Activated T-cell treated with anti-CD3 and anti-CD28 coated beads, Interleukin-2, amount 50 U/mL, for 72 hours (primary cell): Measurements from ENCODE around the gene QPRT. TPM values are rescaled to one million over a fixed set of nuclear protein-coding genes. Genes with fewer than 3 reads are reported as not detected.
"Not testable (repeated sequence)": the region's sequence is repeated elsewhere in the genome, so short reads cannot be mapped to it uniquely, and the experiment has no call there.

Experiments
- ATAC-seq, 2 donors: fragments of 150-1000 bp; cut with Tn5 transposase; replicated peaks in 1 of 2; 2 replicates each; pipeline ENCODE4 v1.10.0; 2021; ENCODE audit warnings: moderate library complexity in 2 of 2, mild to moderate bottlenecking in 1 of 2
- DNase-seq, 2 donors: peaks; one replicate each; pipeline ENCODE4 v3.0.0; 2021 to 2022; ENCODE audit warnings: mixed read lengths in 1 of 2
- H3K27ac Mint-ChIP-seq: one replicate; pipeline ENCODE4 v1.8.0; 2022; ENCODE audit warnings: mild to moderate bottlenecking, moderate library complexity, mixed read lengths
- H3K27me3 Mint-ChIP-seq: one replicate; pipeline ENCODE4 v1.8.0; 2022; ENCODE audit warnings: low read depth, mixed read lengths
- H3K36me3 Mint-ChIP-seq, 2 donors: one replicate each; pipeline ENCODE4 v1.8.0; 2022; ENCODE audit warnings: mixed read lengths in 2 of 2, mild to moderate bottlenecking in 1 of 2; ENCODE audit not compliant: insufficient read depth in 2 of 2
- H3K4me1 Mint-ChIP-seq: one replicate; pipeline ENCODE4 v1.8.0; 2022; ENCODE audit warnings: low read depth, mixed read lengths
- H3K4me3 Mint-ChIP-seq, 2 donors: one replicate each; pipeline ENCODE4 v1.8.0; 2022; ENCODE audit warnings: mild to moderate bottlenecking in 2 of 2, mixed read lengths in 2 of 2, moderate library complexity in 2 of 2
- H3K9me3 Mint-ChIP-seq, 2 donors: one replicate each; pipeline ENCODE4 v1.8.0; 2022; ENCODE audit warnings: mixed read lengths in 2 of 2
- total RNA-seq, 2 donors: library from RNA; stranded (reverse); gene quantifications; one replicate each; pipeline ENCODE4 v1.2.3, GENCODE V29; 2022

QPRT gene
- total RNA-seq, 2 donors from 2014 or later = 4.5 to 5.6 TPM

GRCh38 chr16:29700253-29700987, 21.4 kb downstream of the QPRT start:
- peak; percentile 68 to 78 for DNase-seq
- no peaks in the 10 kb centered on the region for H3K36me3 Mint-ChIP-seq

GRCh38 chr16:29701214-29701555, 22.2 kb downstream of the QPRT start:
- Mint-ChIP-seq H3K36me3 (no peaks in the 10 kb centered on the region), H3K9me3 (no peaks in the 10 kb centered on the region), H3K27ac (no peak overlapping the region), H3K4me1 (peaks cover 32% of the 10 kb centered on the region), H3K4me3 (peak overlapping the region in 1 of 2 donors; percentile 49), H3K27me3 (no peaks in the 10 kb centered on the region)
- ATAC-seq = no peak
- DNase-seq = no peak

More at GRCh38 chr16:29700253-29700987, 21.4 kb downstream of the QPRT start:
- Mint-ChIP-seq H3K4me1 (peaks cover 32% of the 10 kb centered on the region), H3K9me3 (no peaks in the 10 kb centered on the region), H3K27me3 (no peaks in the 10 kb centered on the region), H3K4me3 (peak overlapping the region; percentile 64 to 66), H3K27ac (peak overlapping the region; percentile 49)
- peak; percentile 49 to 59 for ATAC-seq

- Mint-ChIP-seq H3K27ac (peak overlapping the region; percentile 82), H3K4me3 (peak overlapping the region; percentile 72 to 78), H3K9me3 (no peaks in the 10 kb centered on the region), H3K27me3 (no peaks in the 10 kb centered on the region), H3K36me3 (no peaks in the 10 kb centered on the region), H3K4me1 (peaks cover 32% of the 10 kb centered on the region)
- ATAC-seq (peak; percentile 33 to 61), DNase-seq (peak in 1 of 2 donors; percentile 15)
These were observed 23.3 kb downstream of the QPRT start for GRCh38 chr16:29702269-29702668.

- ATAC-seq (no peak), DNase-seq (no peak)
- no peak overlapping the region for H3K27ac Mint-ChIP-seq
- H3K9me3 Mint-ChIP-seq = no peaks in the 10 kb centered on the region
- no peaks in the 10 kb centered on the region for H3K27me3 Mint-ChIP-seq
- peaks cover 38% of the 10 kb centered on the region for H3K4me1 Mint-ChIP-seq
- no peak overlapping the region for H3K4me3 Mint-ChIP-seq
- H3K36me3 Mint-ChIP-seq = no peaks in the 10 kb centered on the region
These were observed 26.1 kb downstream of the QPRT start for GRCh38 chr16:29705030-29705429.

- not testable (repeated sequence) for ATAC-seq, H3K27ac Mint-ChIP-seq, H3K9me3 Mint-ChIP-seq, H3K27me3 Mint-ChIP-seq, DNase-seq, H3K4me3 Mint-ChIP-seq, H3K36me3 Mint-ChIP-seq
- peaks cover 30% of the 10 kb centered on the region for H3K4me1 Mint-ChIP-seq
These were observed 28.2 kb downstream of the QPRT start for GRCh38 chr16:29707160-29707559.

GRCh38 chr16:29708917-29709600, 30.1 kb downstream of the QPRT start:
- DNase-seq = no peak

GRCh38 chr16:29709657-29710056, 30.7 kb downstream of the QPRT start:
- H3K27ac Mint-ChIP-seq, H3K4me3 Mint-ChIP-seq, ATAC-seq: not testable (repeated sequence)

More at GRCh38 chr16:29708917-29709600, 30.1 kb downstream of the QPRT start:
- Mint-ChIP-seq H3K36me3 (no peaks in the 10 kb centered on the region), H3K9me3 (no peaks in the 10 kb centered on the region), H3K4me1 (peaks cover 16% of the 10 kb centered on the region), H3K27ac (no peak overlapping the region), H3K27me3 (no peaks in the 10 kb centered on the region), H3K4me3 (no peak overlapping the region)
- ATAC-seq = no peak

GRCh38 chr16:29710227-29711219, 31.5 kb downstream of the QPRT start:
- peak overlapping the region in 1 of 2 donors; percentile 3 for H3K4me3 Mint-ChIP-seq
- no peak overlapping the region for H3K27ac Mint-ChIP-seq
- peak; percentile 90 to 95 for ATAC-seq

More at GRCh38 chr16:29709657-29710056, 30.7 kb downstream of the QPRT start:
- H3K9me3 Mint-ChIP-seq, H3K27me3 Mint-ChIP-seq, H3K36me3 Mint-ChIP-seq, DNase-seq: not testable (repeated sequence)
- H3K4me1 Mint-ChIP-seq = peaks cover 16% of the 10 kb centered on the region

GRCh38 chr16:29712809-29713208, 33.8 kb downstream of the QPRT start:
- Mint-ChIP-seq H3K9me3 (no peaks in the 10 kb centered on the region), H3K27ac (no peak overlapping the region), H3K36me3 (no peaks in the 10 kb centered on the region), H3K4me3 (no peak overlapping the region), H3K27me3 (no peaks in the 10 kb centered on the region), H3K4me1 (peaks cover 16% of the 10 kb centered on the region)
- ATAC-seq = no peak
- no peak for DNase-seq

More at GRCh38 chr16:29710227-29711219, 31.5 kb downstream of the QPRT start:
- Mint-ChIP-seq H3K27me3 (no peaks in the 10 kb centered on the region), H3K36me3 (no peaks in the 10 kb centered on the region), H3K9me3 (no peaks in the 10 kb centered on the region), H3K4me1 (peaks cover 16% of the 10 kb centered on the region)
- DNase-seq = peak; percentile 43 to 58

- ATAC-seq (no peak), DNase-seq (no peak)
- H3K27me3 Mint-ChIP-seq = no peaks in the 10 kb centered on the region
- no peak overlapping the region for H3K4me3 Mint-ChIP-seq
- no peaks in the 10 kb centered on the region for H3K36me3 Mint-ChIP-seq
- peaks cover 16% of the 10 kb centered on the region for H3K4me1 Mint-ChIP-seq
- H3K9me3 Mint-ChIP-seq = no peaks in the 10 kb centered on the region
- no peak overlapping the region for H3K27ac Mint-ChIP-seq
These were observed 35.4 kb downstream of the QPRT start for GRCh38 chr16:29714396-29714795.

- no peak overlapping the region for H3K27ac Mint-ChIP-seq
- H3K4me1 Mint-ChIP-seq = peaks cover 11% of the 10 kb centered on the region
- H3K4me3 Mint-ChIP-seq = no peak overlapping the region
- no peaks in the 10 kb centered on the region for H3K27me3 Mint-ChIP-seq
- no peak for ATAC-seq
- no peaks in the 10 kb centered on the region for H3K36me3 Mint-ChIP-seq
- no peaks in the 10 kb centered on the region for H3K9me3 Mint-ChIP-seq
- no peak for DNase-seq
These were observed 36.0 kb downstream of the QPRT start for GRCh38 chr16:29714972-29715371.

GRCh38 chr16:29717113-29717512, 38.1 kb downstream of the QPRT start:
- Mint-ChIP-seq H3K9me3 (no peaks in the 10 kb centered on the region), H3K27me3 (no peaks in the 10 kb centered on the region), H3K4me1 (peaks cover 10% of the 10 kb centered on the region), H3K27ac (no peak overlapping the region), H3K4me3 (no peak overlapping the region), H3K36me3 (no peaks in the 10 kb centered on the region)
- no peak for DNase-seq
- ATAC-seq = no peak

GRCh38 chr16:29719063-29719462, 40.1 kb downstream of the QPRT start:
- DNase-seq = no peak
- Mint-ChIP-seq H3K27ac (no peak overlapping the region), H3K9me3 (no peaks in the 10 kb centered on the region), H3K36me3 (no peaks in the 10 kb centered on the region), H3K27me3 (no peaks in the 10 kb centered on the region), H3K4me3 (no peak overlapping the region), H3K4me1 (peaks cover 15% of the 10 kb centered on the region)
- no peak for ATAC-seq
